ENCODE data around the gene ZNF423. TPM values are rescaled to one million over a fixed set of nuclear protein-coding genes. Genes with fewer than 3 reads are reported as not detected.

Gene ZNF423
- total RNA-seq, 1 experiment from 2014 or later: 0.20 TPM

DNA sequence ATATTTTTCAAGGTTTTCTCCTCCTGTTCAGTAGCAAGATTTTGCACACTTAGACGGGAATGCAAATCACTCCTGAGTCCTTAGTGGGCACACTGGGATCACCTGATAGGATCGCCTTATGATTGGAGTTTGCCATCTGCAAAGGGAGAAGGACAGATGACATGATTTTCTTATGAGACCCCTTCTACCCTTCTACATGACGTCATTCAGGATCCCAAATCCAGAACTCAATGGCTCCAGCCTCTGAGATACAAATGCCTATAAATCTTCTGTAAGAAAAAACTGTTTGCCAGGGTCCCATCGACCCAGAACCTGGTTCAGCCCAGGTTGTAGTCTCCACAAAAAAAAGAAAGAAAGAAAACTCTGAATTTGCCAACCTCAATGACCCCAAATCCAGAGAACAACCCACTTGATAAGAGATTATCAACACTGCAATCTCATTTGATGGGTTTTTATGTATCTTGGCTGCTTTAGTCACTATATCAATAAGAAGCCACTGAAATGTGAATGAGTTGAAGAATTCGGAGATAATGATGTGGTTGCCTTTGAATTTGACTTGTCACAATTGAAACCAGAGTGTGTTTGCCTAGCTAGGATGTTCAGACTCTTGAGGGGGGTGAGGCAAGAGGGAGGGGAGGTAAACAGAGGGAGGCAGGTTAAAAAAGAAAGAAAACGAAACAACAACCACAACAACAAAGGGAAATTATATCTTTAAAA is 6.7 kb downstream of the ZNF423 start:
- DNase-seq (ENCODE audit: low read depth): no peak

- DNase-seq (ENCODE audit: low read depth): no peak
Measured at GRCh38 chr16:49848530-49848929, 7.4 kb downstream of the ZNF423 start.

GRCh38 chr16:49846800-49847199 is 9.1 kb downstream of the ZNF423 start:
- no peak for DNase-seq (ENCODE audit: low read depth)

DNA sequence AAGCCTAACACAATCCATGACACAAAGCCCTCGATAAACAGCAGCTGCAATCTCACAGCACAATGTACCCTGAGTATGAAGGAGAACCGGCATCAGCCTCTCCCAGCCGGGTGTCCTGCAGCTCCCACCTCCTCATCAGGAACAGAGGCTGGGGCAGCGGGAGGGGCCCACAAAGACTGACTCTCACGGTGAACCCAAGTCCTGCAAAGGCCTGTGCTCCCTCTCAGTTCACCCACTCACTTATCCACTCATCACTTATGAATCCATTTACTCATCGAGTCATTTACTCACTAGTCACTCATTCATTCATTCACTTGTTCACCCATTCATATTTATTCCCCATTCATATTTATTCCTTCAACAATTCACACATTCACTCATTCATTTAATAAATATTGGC is 11.6 kb downstream of the ZNF423 start:
- no peak for DNase-seq (ENCODE audit: low read depth)

DNA sequence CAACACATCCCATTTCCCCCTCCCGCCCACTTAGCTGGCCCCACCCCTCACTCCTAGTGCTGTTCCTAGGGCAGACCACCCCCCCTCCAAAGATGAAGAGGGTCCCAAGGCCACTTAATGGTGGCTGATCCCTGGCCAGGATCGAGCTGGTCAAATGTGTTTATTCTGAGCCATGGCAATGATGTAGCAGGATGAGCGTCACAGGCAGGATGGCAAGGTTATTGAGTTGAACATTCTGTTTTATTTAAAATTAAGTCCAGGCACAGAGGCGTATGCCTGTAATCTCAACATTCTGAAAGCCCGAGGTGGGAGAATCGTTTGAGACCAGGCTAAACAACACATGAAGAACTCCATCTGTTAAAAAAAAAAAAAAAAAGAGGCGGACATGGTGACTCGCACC is 12.2 kb downstream of the ZNF423 start:
- no peak for DNase-seq (ENCODE audit: low read depth)

DNA sequence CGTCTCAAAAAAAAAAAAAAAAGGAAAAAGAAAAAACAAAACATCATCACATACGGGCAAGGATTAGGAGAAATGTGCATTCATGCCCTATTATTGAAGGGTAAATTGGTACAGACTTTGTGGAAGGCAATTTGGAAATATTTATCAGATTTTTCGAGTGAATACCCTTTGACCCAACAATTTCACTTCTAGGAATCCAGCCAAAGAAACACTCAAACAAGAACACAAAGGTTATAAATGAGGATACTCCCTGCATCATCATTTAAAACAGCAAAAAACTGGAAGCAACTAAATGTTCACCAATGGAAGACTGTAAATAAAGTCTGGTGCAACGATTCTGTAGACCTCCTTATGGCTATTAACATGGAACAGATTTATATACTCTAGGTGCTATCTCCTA is 12.9 kb downstream of the ZNF423 start:
- DNase-seq (ENCODE audit: low read depth): no peak

- no peak for DNase-seq (ENCODE audit: low read depth)
Measured at GRCh38 chr16:49839017-49839825, 16.7 kb downstream of the ZNF423 start.

GRCh38 chr16:49838441-49839016 is 17.4 kb downstream of the ZNF423 start:
- DNase-seq (ENCODE audit: low read depth): no peak

DNA sequence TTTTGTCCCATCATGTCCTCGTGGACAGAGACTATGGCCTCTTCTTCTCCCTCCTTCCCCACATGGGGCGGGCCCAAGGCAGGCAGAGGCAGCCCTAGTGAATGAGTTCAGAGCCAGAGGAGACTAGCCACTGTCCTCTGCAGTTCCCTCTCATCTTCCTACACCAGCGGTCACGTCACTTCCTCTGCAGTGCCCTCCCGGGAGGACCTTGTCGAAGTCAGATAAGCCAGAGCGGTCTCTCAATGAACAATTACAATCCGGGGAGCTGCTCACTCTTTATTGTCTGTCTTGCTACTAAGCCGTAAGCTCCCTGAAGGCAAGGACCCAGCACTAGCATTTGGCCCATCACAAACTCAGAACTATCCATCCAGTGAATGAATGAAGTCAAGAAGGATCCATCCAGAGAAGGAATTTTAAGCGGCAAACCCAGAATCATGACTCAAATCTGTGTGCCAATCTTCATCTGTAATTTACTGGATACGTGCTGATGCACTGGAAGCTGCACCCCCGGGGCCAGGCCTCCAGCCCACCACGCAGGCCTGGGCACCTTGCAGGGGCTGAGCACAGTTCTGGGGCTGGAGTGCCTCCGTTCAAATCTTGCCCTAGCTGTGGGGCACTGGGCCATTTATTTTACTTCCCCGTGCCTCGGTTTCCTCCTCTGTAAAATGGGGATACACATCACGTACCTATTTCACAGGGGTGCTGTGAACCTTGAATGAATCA is 18.1 kb downstream of the ZNF423 start:
- no peak for DNase-seq (ENCODE audit: low read depth)

- DNase-seq (ENCODE audit: low read depth): no peak
Measured at GRCh38 chr16:49836668-49837067, 19.2 kb downstream of the ZNF423 start.

GRCh38 chr16:49836218-49836617 is 19.7 kb downstream of the ZNF423 start:
- DNase-seq (ENCODE audit: low read depth): no peak

DNA sequence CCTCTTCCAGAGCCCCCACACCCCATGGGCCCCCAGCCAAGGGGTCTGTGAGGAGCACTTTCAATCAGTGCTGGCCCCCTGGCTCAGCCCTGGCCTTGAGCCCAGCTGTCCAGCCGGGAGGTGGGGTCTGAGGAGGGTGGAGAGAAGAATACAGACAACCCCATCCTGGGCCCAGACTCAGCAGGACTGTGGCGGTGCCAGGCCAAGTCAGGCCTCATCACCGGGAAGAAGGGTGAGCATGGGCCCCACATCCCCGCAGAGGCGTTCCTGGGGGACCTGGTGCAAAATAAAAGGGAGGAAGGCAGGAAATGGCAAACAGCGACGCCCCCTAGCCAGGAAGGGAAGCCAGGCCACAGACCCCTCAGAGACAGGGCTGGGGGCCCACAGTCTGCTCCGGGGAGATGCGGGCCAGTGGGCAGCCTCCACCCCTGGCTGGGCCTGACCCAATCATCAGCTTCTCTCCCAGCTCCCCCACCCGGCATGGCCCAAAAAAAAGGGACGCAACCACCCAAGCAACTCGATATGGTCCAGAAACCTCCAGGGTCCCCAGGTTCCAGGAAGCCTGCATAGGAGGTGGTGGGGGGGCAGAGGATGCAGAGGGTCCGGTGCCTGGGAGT is 20.6 kb downstream of the ZNF423 start:
- DNase-seq (ENCODE audit: low read depth): no peak

- no peak for DNase-seq (ENCODE audit: low read depth)
Measured at GRCh38 chr16:49834531-49835151, 21.3 kb downstream of the ZNF423 start.

- DNase-seq (ENCODE audit: low read depth): no peak
Measured at GRCh38 chr16:49833796-49834530, 21.9 kb downstream of the ZNF423 start.

DNA sequence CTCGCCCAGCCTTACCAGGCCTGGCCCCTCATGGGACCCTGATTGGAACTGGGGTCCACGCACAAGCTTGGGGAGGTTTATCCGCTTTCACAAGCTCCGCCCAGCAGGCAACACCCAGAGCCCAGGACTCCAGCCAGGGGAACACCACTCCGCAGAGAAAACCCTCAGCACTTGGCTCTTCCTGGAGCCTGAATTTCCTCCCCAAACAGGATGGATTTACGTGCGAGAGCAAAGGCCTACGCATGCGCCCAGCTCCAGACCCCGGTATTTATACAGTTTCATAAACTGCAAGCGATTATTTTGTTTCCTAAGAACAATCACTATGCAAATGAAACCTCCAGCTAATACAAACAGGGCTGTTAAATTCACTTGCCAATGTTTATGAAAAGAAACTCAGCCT is 22.8 kb downstream of the ZNF423 start:
- DNase-seq (ENCODE audit: low read depth): no peak

- no peak for DNase-seq (ENCODE audit: low read depth)
Measured at GRCh38 chr16:49832177-49832576, 23.7 kb downstream of the ZNF423 start.

- no peak for DNase-seq (ENCODE audit: low read depth)
Measured at GRCh38 chr16:49830873-49831272, 25.0 kb downstream of the ZNF423 start.

GRCh38 chr16:49828533-49829267 is 27.2 kb downstream of the ZNF423 start:
- DNase-seq (ENCODE audit: low read depth): no peak

DNA sequence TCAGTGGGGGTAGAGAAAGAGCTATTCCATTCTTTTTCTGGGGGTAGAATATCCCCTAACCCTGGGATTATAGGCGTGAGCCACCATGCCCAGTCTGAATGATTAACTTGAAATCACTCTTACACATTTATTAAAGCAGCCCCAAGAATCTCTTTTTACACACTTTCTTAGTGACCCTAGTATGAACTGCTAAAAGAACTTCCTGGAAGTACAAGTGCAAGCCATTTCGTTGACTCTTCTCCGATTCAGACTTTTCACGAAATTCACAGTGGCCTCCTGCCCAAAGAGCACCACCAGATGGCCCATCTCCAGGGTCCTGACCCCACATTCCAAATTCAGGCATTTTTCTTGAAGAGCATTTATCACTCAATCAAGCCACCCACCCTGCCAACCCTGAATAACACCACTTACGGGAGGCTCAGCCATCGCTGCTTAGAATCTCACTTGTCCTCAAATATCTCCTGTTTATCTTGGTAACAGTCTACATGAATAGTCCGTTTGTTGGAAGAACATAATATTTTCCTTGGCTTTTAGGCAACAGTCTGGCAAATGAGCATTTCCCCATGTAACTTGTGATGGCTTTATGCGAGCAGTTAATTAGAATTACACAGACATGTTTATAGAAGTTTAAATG is 28.0 kb downstream of the ZNF423 start:
- DNase-seq (ENCODE audit: low read depth): no peak

All from M059J (cell line).